A673 (cell line): ENCODE measurements around the gene C1orf21.

Experiments
- CTCF ChIP-seq: fragments of 300-800, 200-600 bp; sonication (generic); conservative IDR thresholded peaks from 2 replicates; pipeline ENCODE4 v1.5.1; 2017; ENCODE audit warnings: low read depth, mild to moderate bottlenecking, antibody characterized with exemption, low read length, moderate library complexity, mixed read lengths
- EZH2 ChIP-seq: fragments of 200-600 bp; sonication (generic); IDR thresholded peaks from 2 replicates; pipeline ENCODE4 v1.6.1; 2017; ENCODE audit warnings: borderline replicate concordance, low read depth, mild to moderate bottlenecking, mixed read lengths, antibody characterized with exemption, low read length; ENCODE audit not compliant: poor library complexity, severe bottlenecking

- TF ChIP-seq CTCF (no peak), EZH2 (no peak)
Measured at GRCh38 chr1:184351416-184351975, 35.3 kb upstream of the C1orf21 start.
